GM12892 (cell line): ENCODE results near the gene ATP1A1.

Experiments
- DNase-seq: peaks from one replicate; pipeline ENCODE4 v3.0.0; 2011; ENCODE audit not compliant: insufficient read length
- FAIRE-seq: peaks from 2 replicates; lab custom pipeline; 2011; peaks lifted over from hg19 to GRCh38; lab: Jason Lieb, UNC
- POLR2A ChIP-seq: IDR thresholded peaks from 2 replicates; pipeline ENCODE4 v1.6.1; 2011; ENCODE audit warnings: low read depth, low read length, control low read depth
- POLR2AphosphoS5 ChIP-seq: IDR thresholded peaks from 2 replicates; pipeline ENCODE4 v1.6.1; 2011; ENCODE audit warnings: low read depth, low read length, control low read depth
- TAF1 ChIP-seq: IDR thresholded peaks from 2 replicates; pipeline ENCODE4 v1.6.1; 2011; ENCODE audit warnings: low read depth, mild to moderate bottlenecking, control low read depth, low read length, borderline replicate concordance

The ATP1A1 gene

DNA sequence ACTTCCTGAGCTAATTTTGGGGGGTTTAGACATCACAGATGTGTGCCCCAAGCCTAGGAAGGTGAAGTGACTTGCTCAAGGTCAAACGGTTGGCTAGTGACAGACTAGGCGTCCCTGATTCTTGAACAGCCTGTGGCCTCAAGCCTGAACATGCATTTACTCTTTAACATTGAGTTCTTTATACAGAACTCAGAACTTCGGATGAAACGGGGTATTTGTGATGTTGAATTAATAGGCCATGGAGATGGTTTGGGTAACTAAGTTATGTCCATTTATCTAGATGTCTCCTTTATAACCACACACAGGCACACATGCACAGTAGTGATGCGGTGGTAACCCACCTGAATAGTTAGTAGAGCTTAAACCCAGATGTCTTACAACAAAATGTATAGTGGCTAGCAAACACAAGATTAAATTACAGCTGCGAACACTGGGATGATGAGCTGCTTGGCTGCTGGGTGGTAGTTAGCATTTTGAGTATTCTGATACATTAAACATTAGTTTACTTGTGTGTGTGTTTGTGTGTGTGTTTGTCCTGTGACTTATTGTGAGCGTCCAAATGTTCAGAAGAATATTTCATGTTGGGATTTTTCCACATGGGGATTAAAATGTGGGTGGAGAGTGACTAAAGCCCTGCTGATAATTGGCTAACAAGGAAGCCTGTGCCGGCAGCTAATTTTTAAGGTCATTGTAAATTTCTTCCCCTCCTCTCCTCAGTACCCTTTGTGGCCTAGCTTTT is 2.3 kb downstream of the ATP1A1 start:
- TF ChIP-seq POLR2AphosphoS5 (peak; percentile 65), POLR2A (peak; percentile 40; the same call in 1 of the 2 replicates), TAF1 (no peak)
- no peak for FAIRE-seq
- no peak for DNase-seq

DNA sequence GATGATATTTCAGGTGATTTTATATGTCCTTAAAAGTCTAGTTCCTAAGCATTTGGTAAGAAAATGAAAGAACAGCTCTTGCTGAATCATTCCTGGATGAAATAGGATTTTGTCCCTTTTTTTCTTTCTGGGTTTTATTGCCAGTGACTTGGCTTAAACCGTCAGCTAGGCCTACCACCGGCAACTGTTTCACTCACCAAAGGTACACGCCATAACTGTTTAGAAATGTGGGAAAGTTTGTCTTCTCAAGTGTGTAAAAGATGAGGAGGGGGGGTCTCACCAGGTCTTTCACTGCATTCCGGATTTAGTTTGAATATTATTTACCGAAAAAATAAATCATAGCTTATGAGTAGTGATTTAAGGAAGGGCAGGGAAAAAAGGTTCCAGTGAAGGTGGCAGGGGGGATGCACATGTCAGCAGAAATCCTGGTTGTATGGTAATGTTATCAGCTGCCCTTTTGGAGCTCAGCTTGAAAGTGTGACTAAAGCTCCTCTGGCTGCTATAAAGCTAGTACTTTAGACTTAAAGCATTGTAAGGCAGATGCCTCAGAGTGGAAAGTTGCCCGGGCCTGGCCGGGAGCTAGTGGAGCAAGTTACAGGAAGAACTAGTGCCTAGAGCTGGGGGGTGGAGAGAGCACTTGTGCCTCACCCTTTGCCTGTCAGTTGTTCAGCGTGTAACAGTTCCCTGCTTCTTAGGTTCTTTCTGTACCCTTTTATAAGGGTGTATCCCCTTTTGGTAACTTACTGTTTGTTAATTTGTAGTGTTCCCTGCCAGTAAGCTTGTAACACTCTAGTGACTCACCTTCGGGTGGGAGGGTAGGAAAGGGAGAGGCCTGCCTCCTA is 3.1 kb downstream of the ATP1A1 start:
- TF ChIP-seq POLR2A (peak; percentile 50; the same call in 1 of the 2 replicates), POLR2AphosphoS5 (no peak; the same call in 1 of the 2 replicates), TAF1 (peak; percentile 52; the same call in 1 of the 2 replicates)
- DNase-seq (no peak), FAIRE-seq (no peak)

DNA sequence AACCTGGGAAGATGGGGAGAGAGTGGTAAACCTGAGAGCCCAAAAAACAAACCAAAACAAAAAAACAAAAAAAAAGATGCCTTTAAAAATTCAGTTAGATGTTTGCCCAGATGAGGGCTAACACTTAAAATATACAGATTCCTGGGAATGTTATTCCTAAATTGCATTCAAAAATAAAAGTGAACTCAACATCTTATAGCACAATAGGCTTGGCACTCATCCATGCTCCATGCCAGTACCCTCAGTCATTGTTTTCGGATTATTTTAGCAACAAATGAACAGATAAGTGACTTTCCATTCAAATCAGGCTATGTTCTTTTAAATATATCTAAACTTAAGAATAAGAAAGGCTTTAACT is 3.7 kb downstream of the ATP1A1 start:
- DNase-seq (no peak), FAIRE-seq (no peak)
- TF ChIP-seq POLR2AphosphoS5 (no peak; the same call in 1 of the 2 replicates), TAF1 (no peak), POLR2A (no peak)

DNA sequence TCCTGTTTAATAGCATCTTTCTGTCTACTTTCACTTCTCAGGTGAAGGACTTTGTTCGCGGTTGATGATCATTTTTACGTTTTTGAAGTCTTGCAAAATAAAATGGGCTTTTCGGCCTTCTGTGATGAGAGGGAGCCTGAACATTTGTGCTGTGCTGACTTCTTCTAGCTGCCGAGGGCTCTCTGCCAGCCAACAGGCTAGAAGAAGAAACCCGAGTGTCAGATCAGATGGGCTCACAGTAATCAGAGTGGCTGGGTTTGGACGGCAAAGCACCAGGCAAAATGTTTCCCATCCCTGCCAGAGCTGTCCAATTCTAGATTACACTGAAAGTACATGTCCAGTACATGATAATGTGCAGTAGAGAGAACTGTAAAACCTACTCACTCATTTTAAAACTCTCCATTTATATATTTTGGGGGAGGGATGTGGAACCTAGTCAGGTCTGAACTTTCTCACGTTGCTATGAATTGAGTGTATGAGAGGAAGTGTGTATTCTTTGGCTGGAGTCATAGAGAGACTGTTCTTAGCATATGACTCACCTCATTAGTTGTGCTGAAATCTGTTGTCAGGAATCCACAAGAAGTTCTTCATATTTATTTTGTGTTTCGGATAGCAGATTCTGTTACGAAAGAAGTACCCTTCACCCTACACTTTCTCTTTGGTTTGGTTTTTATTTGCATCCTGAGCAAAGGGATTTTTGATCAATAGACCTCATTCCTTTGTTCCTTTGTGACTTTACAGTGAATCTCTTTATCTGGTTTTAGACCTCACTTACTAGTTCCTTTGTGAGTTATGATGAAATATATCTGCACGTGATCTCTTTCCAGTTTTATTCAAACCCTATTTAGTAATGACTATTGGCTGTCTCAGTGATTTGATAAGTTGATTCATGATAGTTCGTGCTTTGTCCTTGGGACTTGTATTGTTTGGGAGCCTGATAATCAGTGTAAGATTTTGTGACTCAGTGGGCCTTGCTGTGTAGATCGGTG is 4.8 kb downstream of the ATP1A1 start:
- TF ChIP-seq TAF1 (no peak), POLR2AphosphoS5 (peak; percentile 61), POLR2A (peak; percentile 56; the same call in 1 of the 2 replicates)
- FAIRE-seq (peak; percentile 73), DNase-seq (peak; percentile 19)

DNA sequence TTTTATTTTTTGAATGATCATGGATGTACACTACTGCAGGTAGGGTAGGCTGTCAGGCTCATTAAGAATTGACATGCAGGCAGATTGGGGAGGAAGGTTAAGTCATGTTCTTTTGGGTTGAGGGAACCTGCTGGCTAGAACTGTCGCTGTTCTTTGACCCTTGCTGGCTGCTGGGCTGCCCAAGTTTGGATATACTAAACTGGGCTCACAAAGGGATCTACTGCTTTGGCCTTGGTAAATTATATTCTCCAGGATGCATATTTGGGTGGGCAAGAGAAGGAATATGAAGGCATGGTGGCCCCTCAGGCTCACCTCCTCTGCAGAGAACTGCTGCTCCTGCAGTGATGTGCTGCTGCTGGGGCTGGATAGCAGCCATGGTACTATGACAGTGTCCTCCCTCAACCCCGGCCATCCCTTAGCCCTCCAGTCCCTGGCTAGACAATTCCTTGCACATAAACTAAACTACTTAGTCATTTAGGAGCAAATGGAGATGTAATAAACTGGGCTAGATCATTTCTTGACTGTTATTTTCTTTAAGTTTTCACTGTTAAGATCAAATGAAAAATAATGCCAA is 6.1 kb downstream of the ATP1A1 start:
- DNase-seq (no peak), FAIRE-seq (no peak)
- TF ChIP-seq POLR2AphosphoS5 (no peak), TAF1 (no peak), POLR2A (no peak)

DNA sequence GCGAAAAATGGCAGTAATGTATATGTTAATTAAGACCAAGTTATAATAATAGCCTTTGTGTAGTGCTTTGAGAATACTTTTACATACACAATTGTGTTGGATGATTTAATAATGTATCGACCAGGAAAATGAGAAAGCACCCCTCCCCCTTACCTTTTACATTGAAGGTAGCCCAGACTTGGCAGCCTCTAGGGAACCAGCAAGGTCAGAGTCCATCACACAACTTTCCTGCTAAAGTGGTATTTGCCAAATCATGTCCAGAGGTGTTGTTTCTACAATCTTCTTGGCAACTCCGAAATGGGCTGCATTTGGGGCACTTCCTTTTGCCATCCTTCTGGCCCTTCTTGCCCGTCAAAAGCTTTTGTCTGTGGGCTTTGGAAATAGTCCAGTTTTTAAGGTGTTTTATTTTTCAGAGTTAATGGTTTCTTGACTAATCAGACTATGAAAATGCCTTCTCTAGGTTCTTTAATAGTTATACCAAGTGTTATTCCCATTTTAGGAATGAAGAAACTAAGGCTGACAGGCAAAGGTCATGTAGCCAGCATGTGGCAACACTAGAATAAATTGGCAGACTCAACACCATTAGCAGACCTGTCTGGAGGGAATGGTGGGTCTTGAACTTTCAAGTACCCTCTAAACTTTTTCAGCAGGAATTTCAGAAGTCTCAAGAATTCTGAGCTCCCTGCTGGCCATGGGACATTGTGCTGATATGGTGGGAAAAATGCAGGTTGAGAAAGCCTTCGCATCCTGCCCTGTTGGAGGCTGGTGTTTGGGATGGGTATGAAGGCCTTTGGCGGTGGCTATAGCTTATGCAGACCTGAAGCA is 6.8 kb downstream of the ATP1A1 start:
- DNase-seq (no peak), FAIRE-seq (no peak)
- TF ChIP-seq POLR2A (no peak; the same call in 1 of the 2 replicates), POLR2AphosphoS5 (no peak), TAF1 (no peak)

DNA sequence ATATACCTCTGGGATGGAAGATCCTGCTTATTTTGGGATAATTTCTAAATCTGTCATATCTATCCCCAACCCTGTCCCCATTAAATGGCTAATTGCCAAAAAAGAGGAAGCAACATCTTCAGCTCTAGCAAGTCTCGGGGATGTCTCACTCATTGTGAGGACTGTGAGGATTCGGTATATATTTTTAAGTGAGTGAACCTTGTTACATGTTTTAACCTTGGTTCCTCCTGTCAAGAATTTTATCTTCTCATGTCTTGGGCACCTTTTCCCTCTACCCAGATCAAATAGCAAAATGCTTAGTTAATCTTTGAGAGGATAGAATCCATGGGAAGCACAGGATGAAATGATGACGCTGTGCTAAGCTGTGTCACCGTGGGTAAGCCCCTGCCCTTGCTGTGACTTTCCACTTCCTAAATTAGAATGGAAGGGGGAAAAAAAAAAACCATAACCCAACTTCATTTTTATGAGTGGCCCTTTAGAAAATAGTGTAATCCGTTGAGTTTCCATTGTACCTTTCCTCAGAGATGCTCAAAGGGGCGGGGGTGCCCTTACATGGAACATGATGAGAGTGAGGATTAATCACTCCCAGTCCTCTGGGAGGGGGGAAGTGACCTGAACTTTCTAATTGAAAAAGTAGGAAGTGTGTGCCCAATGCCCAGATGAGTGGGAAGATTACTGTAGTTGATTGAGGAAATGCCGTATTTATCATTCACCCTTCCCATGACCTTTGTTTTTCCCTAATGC is 7.6 kb downstream of the ATP1A1 start:
- DNase-seq (no peak), FAIRE-seq (no peak)
- no peak for TF ChIP-seq TAF1
- TF ChIP-seq POLR2AphosphoS5, result peak; percentile 41; the same call in 1 of the 2 replicates
- no peak for TF ChIP-seq POLR2A

DNA sequence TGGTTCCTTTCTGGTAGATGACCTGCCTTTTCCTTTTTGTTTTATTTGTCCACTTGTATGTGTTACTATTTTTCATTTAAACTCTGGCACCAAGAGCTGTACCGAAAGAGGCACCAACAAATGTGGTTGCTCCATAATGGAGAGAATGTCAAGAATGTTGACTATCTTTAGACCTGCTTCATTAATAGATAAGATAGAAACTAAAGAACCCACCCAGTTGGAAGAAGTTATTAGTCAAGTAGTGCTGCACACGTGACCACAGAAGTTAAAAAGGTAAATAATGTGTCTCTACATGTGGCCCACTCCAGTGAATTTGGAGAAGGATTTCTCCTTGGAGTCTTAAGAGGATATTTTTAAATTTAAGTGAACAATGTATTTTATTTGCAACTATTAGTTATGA is 9.3 kb downstream of the ATP1A1 start:
- no peak for DNase-seq
- FAIRE-seq, result no peak

DNA sequence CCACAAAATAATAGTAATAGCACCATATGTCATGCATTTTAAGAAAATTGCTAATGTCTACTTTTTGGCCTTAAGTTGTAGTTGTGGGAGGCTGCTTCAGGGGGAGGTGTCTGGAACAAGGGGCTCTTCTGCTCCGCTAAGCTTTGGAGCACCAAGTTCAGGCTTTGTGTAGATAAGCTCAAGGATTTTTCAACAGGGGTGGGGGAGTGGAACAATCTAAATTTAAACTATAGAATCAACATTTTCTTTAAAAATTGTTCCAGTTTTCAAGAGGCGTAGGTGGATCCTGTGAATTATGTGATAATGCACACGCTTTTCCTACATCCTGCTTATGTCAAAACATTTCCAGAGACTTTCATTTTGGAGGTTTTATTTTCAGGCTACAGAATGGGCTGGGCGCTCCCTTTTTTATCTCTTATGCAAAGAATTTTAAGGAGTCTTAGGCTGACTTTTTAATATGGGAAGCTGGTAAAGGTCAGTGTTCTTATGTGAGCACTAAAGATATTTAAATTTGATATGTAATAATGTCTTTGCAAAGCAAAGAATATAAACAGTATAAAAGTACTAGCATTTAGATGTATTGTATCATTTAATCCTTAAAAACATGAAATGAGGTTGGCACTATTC is 9.9 kb downstream of the ATP1A1 start:
- TF ChIP-seq TAF1 (no peak), POLR2AphosphoS5 (no peak), POLR2A (no peak)
- DNase-seq, result no peak
- no peak for FAIRE-seq

More for the DNA sequence above, 9.3 kb downstream of the ATP1A1 start:
- TF ChIP-seq POLR2A (no peak), TAF1 (no peak), POLR2AphosphoS5 (no peak)
